GM23338 (cell line): Measurements from ENCODE around the gene PKHD1. TPM values are rescaled to one million over a fixed set of nuclear protein-coding genes. Genes with fewer than 3 reads are reported as not detected.

Source experiments
- EZH2 ChIP-seq: fragments of 200-600 bp; sonication (generic); IDR thresholded peaks from one replicate; pipeline ENCODE4 v1.8.0; 2017; ENCODE audit warnings: antibody characterized with exemption, mild to moderate bottlenecking, low read depth; ENCODE audit not compliant: unreplicated experiment
- EZH2phosphoT487 ChIP-seq: fragments of 200-600 bp; sonication (generic); IDR thresholded peaks from one replicate; pipeline ENCODE4 v1.8.1; 2018; ENCODE audit warnings: antibody characterized with exemption; ENCODE audit not compliant: unreplicated experiment
- JUNB ChIP-seq: IDR thresholded peaks from one replicate; pipeline ENCODE4 v1.6.1; 2016; ENCODE audit warnings: antibody characterized with exemption; ENCODE audit not compliant: unreplicated experiment
- ZNF114 ChIP-seq: fragments of 250-450 bp; sonication (Bioruptor Pico); IDR thresholded peaks from 2 replicates; pipeline ENCODE4 v1.5.0; 2020; ENCODE audit warnings: mild to moderate bottlenecking, moderate library complexity
- polyA plus RNA-seq: library from polyadenylated mRNA; unstranded; fragments of >200 nt; fragmentation: Nextera tagmentation; extraction: Ambion mirVana; gene quantifications from 2 replicates; pipeline ENCODE4 v1.2.1, GENCODE V29; 2016
- total RNA-seq: library from RNA; depleted of rRNA; stranded (reverse); fragments of >200 nt; shearing (Covaris generic); gene quantifications from 2 replicates; pipeline ENCODE4 v1.2.3, GENCODE V29; 2014
- TF ChIP-seq, protein P1 (sequence below): fragments of 250-450 bp; sonication (Bioruptor Pico); IDR thresholded peaks from 2 replicates; pipeline ENCODE4 v1.5.0; 2020; ENCODE audit warnings: mild to moderate bottlenecking, moderate library complexity
- TF ChIP-seq, protein P2 (sequence below): IDR thresholded peaks from one replicate; pipeline ENCODE4 v1.6.1; 2018; ENCODE audit warnings: antibody characterized with exemption; ENCODE audit not compliant: unreplicated experiment
- TF ChIP-seq, protein P3 (sequence below): IDR thresholded peaks from 2 replicates; pipeline ENCODE4 v1.6.1; 2016; ENCODE audit warnings: antibody characterized with exemption

PKHD1 gene
- total and polyA plus RNA-seq, 2 experiments from 2014 or later, result 0.03 to 0.07 TPM

DNA sequence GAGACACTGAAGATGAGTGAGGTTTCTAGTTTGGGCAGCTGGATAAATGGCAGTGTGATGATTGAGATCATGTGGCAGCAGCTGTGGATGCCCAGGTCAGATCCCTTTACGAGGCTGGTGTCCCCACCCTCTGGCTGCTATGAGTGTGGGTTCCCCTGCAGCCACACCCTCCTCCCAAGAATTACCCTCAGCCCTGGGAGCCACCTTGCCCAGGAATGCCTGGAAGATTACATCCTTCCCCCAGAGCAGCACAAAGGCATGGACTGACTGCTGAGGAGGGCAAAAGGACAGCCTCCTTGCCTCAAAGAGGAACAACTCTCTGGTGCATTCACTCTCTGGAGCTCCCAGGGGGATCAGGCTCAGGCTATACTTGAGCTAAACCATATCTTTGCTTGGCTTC lies 15.0 kb upstream of the PKHD1 start (continued):
- TF ChIP-seq, protein P1, sequence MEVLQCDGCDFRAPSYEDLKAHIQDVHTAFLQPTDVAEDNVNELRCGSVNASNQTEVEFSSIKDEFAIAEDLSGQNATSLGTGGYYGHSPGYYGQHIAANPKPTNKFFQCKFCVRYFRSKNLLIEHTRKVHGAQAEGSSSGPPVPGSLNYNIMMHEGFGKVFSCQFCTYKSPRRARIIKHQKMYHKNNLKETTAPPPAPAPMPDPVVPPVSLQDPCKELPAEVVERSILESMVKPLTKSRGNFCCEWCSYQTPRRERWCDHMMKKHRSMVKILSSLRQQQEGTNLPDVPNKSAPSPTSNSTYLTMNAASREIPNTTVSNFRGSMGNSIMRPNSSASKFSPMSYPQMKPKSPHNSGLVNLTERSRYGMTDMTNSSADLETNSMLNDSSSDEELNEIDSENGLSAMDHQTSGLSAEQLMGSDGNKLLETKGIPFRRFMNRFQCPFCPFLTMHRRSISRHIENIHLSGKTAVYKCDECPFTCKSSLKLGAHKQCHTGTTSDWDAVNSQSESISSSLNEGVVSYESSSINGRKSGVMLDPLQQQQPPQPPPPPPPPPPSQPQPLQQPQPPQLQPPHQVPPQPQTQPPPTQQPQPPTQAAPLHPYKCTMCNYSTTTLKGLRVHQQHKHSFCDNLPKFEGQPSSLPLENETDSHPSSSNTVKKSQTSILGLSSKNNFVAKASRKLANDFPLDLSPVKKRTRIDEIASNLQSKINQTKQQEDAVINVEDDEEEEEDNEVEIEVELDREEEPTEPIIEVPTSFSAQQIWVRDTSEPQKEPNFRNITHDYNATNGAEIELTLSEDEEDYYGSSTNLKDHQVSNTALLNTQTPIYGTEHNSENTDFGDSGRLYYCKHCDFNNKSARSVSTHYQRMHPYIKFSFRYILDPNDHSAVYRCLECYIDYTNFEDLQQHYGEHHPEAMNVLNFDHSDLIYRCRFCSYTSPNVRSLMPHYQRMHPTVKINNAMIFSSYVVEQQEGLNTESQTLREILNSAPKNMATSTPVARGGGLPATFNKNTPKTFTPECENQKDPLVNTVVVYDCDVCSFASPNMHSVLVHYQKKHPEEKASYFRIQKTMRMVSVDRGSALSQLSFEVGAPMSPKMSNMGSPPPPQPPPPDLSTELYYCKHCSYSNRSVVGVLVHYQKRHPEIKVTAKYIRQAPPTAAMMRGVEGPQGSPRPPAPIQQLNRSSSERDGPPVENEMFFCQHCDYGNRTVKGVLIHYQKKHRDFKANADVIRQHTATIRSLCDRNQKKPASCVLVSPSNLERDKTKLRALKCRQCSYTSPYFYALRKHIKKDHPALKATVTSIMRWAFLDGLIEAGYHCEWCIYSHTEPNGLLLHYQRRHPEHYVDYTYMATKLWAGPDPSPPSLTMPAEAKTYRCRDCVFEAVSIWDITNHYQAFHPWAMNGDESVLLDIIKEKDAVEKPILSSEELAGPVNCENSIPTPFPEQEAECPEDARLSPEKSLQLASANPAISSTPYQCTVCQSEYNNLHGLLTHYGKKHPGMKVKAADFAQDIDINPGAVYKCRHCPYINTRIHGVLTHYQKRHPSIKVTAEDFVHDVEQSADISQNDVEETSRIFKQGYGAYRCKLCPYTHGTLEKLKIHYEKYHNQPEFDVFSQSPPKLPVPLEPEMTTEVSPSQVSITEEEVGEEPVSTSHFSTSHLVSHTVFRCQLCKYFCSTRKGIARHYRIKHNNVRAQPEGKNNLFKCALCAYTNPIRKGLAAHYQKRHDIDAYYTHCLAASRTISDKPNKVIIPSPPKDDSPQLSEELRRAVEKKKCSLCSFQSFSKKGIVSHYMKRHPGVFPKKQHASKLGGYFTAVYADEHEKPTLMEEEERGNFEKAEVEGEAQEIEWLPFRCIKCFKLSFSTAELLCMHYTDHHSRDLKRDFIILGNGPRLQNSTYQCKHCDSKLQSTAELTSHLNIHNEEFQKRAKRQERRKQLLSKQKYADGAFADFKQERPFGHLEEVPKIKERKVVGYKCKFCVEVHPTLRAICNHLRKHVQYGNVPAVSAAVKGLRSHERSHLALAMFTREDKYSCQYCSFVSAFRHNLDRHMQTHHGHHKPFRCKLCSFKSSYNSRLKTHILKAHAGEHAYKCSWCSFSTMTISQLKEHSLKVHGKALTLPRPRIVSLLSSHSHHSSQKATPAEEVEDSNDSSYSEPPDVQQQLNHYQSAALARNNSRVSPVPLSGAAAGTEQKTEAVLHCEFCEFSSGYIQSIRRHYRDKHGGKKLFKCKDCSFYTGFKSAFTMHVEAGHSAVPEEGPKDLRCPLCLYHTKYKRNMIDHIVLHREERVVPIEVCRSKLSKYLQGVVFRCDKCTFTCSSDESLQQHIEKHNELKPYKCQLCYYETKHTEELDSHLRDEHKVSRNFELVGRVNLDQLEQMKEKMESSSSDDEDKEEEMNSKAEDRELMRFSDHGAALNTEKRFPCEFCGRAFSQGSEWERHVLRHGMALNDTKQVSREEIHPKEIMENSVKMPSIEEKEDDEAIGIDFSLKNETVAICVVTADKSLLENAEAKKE (CRISPR knock-in tag), result no peak
- TF ChIP-seq, protein P2, sequence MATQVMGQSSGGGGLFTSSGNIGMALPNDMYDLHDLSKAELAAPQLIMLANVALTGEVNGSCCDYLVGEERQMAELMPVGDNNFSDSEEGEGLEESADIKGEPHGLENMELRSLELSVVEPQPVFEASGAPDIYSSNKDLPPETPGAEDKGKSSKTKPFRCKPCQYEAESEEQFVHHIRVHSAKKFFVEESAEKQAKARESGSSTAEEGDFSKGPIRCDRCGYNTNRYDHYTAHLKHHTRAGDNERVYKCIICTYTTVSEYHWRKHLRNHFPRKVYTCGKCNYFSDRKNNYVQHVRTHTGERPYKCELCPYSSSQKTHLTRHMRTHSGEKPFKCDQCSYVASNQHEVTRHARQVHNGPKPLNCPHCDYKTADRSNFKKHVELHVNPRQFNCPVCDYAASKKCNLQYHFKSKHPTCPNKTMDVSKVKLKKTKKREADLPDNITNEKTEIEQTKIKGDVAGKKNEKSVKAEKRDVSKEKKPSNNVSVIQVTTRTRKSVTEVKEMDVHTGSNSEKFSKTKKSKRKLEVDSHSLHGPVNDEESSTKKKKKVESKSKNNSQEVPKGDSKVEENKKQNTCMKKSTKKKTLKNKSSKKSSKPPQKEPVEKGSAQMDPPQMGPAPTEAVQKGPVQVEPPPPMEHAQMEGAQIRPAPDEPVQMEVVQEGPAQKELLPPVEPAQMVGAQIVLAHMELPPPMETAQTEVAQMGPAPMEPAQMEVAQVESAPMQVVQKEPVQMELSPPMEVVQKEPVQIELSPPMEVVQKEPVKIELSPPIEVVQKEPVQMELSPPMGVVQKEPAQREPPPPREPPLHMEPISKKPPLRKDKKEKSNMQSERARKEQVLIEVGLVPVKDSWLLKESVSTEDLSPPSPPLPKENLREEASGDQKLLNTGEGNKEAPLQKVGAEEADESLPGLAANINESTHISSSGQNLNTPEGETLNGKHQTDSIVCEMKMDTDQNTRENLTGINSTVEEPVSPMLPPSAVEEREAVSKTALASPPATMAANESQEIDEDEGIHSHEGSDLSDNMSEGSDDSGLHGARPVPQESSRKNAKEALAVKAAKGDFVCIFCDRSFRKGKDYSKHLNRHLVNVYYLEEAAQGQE, result no peak
- no peak for TF ChIP-seq EZH2
- TF ChIP-seq JUNB, result no peak
- TF ChIP-seq ZNF114 (CRISPR knock-in tag), result no peak
- TF ChIP-seq, protein P3, sequence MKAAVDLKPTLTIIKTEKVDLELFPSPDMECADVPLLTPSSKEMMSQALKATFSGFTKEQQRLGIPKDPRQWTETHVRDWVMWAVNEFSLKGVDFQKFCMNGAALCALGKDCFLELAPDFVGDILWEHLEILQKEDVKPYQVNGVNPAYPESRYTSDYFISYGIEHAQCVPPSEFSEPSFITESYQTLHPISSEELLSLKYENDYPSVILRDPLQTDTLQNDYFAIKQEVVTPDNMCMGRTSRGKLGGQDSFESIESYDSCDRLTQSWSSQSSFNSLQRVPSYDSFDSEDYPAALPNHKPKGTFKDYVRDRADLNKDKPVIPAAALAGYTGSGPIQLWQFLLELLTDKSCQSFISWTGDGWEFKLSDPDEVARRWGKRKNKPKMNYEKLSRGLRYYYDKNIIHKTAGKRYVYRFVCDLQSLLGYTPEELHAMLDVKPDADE, result no peak
- TF ChIP-seq EZH2phosphoT487, result no peak
